NB4 (cell line): Measurements from ENCODE around the gene KRT4.

Experiments used
- POLR2A ChIP-seq: IDR thresholded peaks from 2 replicates; pipeline ENCODE4 v1.6.1; 2011; ENCODE audit warnings: mild to moderate bottlenecking; ENCODE audit not compliant: insufficient read length; ENCODE audit errors: extremely low read depth
- TF ChIP-seq, protein P1 (sequence below): IDR thresholded peaks from one replicate; pipeline ENCODE4 v1.5.1; 2012; ENCODE audit warnings: low read depth, low read length
- TF ChIP-seq, protein P2 (sequence below): IDR thresholded peaks from 2 replicates; pipeline ENCODE4 v1.6.1; 2011; ENCODE audit warnings: low read depth, low read length

DNA sequence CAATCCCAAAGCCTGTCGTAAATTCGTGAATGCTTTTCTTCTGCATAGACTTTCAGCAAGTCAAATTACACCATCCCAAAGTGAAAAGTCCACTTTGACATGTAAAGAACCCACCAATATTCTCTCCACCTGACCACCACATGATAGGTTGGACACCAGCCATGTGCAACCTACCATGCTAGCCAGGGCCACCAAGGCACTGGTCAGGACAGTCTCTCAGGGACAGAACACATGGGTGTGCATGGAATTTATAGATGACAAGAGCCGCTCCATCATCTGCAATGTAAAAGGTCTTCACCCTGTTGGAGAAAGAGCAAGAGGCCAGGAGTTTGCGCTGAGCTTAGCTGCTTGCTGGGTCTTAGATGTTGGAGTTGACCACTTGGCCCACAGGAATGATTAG lies 31.4 kb downstream of the KRT4 start:
- no peak for TF ChIP-seq POLR2A
- TF ChIP-seq, protein P1, sequence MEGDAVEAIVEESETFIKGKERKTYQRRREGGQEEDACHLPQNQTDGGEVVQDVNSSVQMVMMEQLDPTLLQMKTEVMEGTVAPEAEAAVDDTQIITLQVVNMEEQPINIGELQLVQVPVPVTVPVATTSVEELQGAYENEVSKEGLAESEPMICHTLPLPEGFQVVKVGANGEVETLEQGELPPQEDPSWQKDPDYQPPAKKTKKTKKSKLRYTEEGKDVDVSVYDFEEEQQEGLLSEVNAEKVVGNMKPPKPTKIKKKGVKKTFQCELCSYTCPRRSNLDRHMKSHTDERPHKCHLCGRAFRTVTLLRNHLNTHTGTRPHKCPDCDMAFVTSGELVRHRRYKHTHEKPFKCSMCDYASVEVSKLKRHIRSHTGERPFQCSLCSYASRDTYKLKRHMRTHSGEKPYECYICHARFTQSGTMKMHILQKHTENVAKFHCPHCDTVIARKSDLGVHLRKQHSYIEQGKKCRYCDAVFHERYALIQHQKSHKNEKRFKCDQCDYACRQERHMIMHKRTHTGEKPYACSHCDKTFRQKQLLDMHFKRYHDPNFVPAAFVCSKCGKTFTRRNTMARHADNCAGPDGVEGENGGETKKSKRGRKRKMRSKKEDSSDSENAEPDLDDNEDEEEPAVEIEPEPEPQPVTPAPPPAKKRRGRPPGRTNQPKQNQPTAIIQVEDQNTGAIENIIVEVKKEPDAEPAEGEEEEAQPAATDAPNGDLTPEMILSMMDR: no peak
- TF ChIP-seq, protein P2, sequence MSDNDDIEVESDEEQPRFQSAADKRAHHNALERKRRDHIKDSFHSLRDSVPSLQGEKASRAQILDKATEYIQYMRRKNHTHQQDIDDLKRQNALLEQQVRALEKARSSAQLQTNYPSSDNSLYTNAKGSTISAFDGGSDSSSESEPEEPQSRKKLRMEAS: no peak
